CD4-positive, alpha-beta T cell treated with Interleukin-12 subunit alpha and Interleukin-12 subunit beta, for 1 hour (primary cell): ENCODE data around the gene CCNY.
"Not testable (repeated sequence)": the region's sequence is repeated elsewhere in the genome, so short reads cannot be mapped to it uniquely, and the experiment has no call there.

Source experiments
- DNase-seq: peaks from one replicate; pipeline ENCODE4 v3.0.0-alpha.2; 2020

CCNY gene

GRCh38 chr10:35493196-35494118 lies 157.1 kb downstream of the CCNY start:
- no peak for DNase-seq

- no peak for DNase-seq
These were observed 159.3 kb downstream of the CCNY start for GRCh38 chr10:35495521-35496119.

- DNase-seq, result no peak
These were observed 161.6 kb downstream of the CCNY start for GRCh38 chr10:35497909-35498308.

GRCh38 chr10:35498693-35499092 lies 162.4 kb downstream of the CCNY start:
- DNase-seq, result no peak

GRCh38 chr10:35501923-35502322 lies 165.6 kb downstream of the CCNY start:
- DNase-seq, result no peak

- no peak for DNase-seq
These were observed 166.4 kb downstream of the CCNY start for GRCh38 chr10:35502692-35503091.

GRCh38 chr10:35503578-35503977 lies 167.3 kb downstream of the CCNY start:
- DNase-seq, result no peak

- no peak for DNase-seq
These were observed 167.8 kb downstream of the CCNY start for GRCh38 chr10:35504132-35504531.

GRCh38 chr10:35505241-35505873 lies 169.0 kb downstream of the CCNY start:
- no peak for DNase-seq

GRCh38 chr10:35506741-35507140 lies 170.4 kb downstream of the CCNY start:
- no peak for DNase-seq

GRCh38 chr10:35507519-35508109 lies 171.3 kb downstream of the CCNY start:
- no peak for DNase-seq

- no peak for DNase-seq
These were observed 172.3 kb downstream of the CCNY start for GRCh38 chr10:35508647-35509046.

- DNase-seq, result no peak
These were observed 174.6 kb downstream of the CCNY start for GRCh38 chr10:35510891-35511290.

- DNase-seq, result no peak
These were observed 175.3 kb downstream of the CCNY start for GRCh38 chr10:35511647-35512046.

- no peak for DNase-seq
These were observed 179.9 kb downstream of the CCNY start for GRCh38 chr10:35516102-35516670.

GRCh38 chr10:35517431-35518181 lies 181.3 kb downstream of the CCNY start:
- DNase-seq, result no peak

GRCh38 chr10:35518187-35518586 lies 181.9 kb downstream of the CCNY start:
- DNase-seq, result not testable (repeated sequence)

- no peak for DNase-seq
These were observed 184.7 kb downstream of the CCNY start for GRCh38 chr10:35520996-35521395.

- DNase-seq, result no peak
These were observed 187.4 kb downstream of the CCNY start for GRCh38 chr10:35523670-35524225.

- no peak for DNase-seq
These were observed 190.4 kb downstream of the CCNY start for GRCh38 chr10:35526746-35527145.

GRCh38 chr10:35532141-35532540 lies 195.8 kb downstream of the CCNY start:
- no peak for DNase-seq

GRCh38 chr10:35533565-35533964 lies 197.3 kb downstream of the CCNY start:
- no peak for DNase-seq
